NCI-H510A treated with DMSO at 0.1 percent for 48 hours (cell line): ENCODE data around the gene ZNF302.
"Not testable (repeated sequence)": the region's sequence is repeated elsewhere in the genome, so short reads cannot be mapped to it uniquely, and the experiment has no call there.

Experiments used
- DNase-seq: peaks from one replicate; lab custom pipeline; 2025; lab: John Stamatoyannopoulos, UW

ZNF302 gene

DNA sequence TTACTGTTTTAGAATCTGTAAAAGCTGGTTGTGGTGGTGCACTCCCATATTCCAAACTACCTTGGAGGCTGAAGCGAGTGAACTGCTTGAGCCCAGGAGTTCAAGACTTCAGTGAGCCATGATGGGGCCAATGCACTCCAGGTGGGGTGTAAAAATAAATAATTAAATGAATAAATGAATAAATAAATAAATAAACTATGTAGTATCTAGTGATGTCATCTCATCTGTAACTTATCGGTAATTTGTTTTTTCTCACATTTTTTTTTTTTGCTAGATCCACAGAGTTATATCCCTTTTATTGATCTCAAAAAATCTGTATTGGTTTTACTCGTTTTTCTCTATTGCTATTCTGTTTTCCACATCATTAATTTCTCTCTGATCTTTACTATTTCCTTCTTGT lies 5.5 kb upstream of the ZNF302 start:
- no peak for DNase-seq

- DNase-seq: no peak
Measured at GRCh38 chr19:34673590-34673989, 3.9 kb upstream of the ZNF302 start.

DNA sequence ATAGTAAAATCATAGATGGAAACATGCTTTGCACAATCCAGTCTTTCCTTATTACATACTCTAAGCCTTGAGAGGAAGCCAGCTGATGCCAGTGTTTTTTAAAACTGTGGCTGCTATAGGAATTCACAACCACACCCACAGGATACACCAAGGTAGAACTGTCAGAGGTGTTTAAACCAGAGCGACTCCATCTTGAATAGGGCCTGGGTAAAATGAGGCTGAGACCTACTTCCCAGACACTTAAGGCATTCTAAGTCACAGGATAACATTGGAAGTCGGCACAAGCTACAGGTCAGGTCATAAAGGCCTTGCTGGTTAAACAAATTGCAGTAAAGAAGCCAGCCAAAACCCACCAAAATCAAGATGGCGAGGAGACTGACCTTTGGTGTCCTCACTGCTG lies 2.2 kb upstream of the ZNF302 start:
- DNase-seq: no peak

GRCh38 chr19:34675919-34676318 lies 1.6 kb upstream of the ZNF302 start:
- DNase-seq: no peak

- DNase-seq: peak; percentile 57
Measured at GRCh38 chr19:34676697-34677385, 637 bp upstream of the ZNF302 start, which contains the start of gene SCGB2B2. SCGB2B2 (minus strand) TSS chr19:34677159; CDS start chr19:34594563, 82,596 bp downstream.

- peak; percentile 33 for DNase-seq
Measured at GRCh38 chr19:34678085-34678412, 571 bp downstream of the ZNF302 start.

DNA sequence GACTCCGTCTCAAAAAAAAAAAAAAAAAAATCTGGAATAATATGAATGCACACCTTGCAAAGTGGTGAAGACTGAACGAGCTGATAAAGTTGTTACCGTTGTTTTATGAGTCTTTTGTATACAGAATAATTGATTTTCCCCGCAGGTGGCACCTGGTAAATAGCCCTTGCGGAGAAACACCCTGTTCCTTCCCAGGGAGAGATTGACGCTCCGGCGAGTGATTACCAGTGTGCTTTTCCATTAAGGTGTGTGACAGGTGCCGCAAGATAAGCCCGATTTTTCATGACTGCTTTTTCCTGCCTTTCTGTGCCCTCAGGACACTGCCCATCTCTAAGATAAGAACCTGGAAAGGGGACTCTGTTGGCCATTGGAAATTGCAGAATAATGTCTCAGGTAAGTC lies 943 bp downstream of the ZNF302 start:
- DNase-seq: no peak

- DNase-seq: no peak
Measured at GRCh38 chr19:34681478-34681877, 4.0 kb downstream of the ZNF302 start.

- DNase-seq: not testable (repeated sequence)
Measured at GRCh38 chr19:34685266-34685665, 7.8 kb downstream of the ZNF302 start.

GRCh38 chr19:34686455-34686854 lies 9.0 kb downstream of the ZNF302 start:
- DNase-seq: no peak

DNA sequence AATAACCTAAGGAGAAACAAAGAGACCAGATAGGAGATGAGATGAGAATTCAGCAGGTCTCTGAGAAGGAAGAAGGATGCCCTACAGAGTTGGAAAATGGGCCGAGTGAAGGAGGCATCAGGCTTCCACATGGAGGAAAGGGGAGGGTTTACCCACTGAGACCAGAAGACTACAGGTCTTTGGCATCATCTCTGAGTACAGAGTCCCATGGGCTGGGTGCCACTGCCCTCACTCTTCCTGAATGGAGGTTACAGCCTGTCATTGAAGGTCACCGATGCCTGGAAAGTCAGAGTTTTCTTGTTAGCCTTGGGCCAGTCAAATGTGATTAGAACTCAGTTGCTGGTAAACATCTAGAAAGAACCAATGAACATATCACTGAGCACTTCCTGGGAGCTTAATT lies 9.9 kb downstream of the ZNF302 start:
- DNase-seq: no peak

- no peak for DNase-seq
Measured at GRCh38 chr19:34688592-34688991, 11.1 kb downstream of the ZNF302 start.

DNA sequence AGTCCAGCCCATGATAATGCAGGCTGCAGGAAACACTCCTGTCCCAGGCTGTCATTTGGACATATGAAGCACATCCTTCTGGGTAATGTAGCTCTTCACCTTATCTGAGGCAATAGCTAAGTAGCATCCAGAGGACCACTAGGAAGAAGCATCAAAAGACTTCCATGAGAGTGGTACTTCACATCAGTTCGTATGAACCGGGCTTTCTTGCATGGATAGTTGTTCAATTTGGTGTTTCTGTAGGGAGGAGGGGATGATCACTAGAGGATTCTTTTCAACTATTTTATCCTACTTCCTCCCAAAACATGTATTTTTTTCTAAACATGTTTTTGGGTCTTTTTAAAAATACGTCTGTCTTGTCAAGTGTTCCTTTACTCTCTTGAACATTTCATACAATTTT lies 12.9 kb downstream of the ZNF302 start:
- DNase-seq: no peak

DNA sequence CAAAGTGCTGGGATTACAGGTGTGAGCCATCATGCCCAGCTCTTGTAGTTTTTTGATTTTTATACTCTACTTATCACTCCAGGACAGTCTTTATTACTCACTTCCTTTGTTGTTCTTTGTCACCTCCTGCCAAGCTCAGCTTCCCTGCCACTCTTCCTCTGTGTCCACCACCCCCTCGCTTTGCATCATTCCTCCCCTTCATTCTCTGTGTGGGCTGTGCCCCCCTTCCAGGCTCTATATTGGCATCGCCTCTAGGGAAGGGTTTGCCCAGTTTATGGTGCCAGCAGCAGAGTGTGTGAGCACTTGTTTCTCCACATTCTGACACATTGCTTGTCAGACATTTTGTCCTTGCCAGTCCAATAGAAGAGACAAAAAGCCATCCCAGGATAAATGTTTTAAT lies 15.1 kb downstream of the ZNF302 start:
- DNase-seq: no peak

GRCh38 chr19:34707661-34708060 lies 30.2 kb downstream of the ZNF302 start:
- DNase-seq: no peak

GRCh38 chr19:34711890-34712289 lies 34.4 kb downstream of the ZNF302 start:
- DNase-seq: no peak

- DNase-seq: peak; percentile 56
Measured at GRCh38 chr19:34712395-34713261, 35.1 kb downstream of the ZNF302 start.

- DNase-seq: no peak
Measured at GRCh38 chr19:34713262-34713637, 35.8 kb downstream of the ZNF302 start.

DNA sequence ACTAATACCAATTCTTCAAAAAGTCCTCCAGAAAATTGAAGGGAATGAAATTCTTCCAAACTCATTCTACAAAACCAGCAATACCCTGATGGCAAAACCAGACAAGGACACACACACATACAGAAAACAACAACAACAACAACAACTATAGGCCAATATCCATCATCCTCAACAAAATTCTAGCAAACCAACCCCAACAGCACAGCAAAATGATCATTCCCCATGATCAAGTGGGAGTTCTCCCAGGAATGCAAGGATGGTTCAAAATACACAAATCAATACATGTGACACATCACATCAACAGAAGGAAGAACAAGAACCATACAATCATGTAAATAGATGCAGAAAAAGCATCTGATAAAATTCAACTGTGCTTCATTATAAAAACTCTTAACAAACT lies 37.9 kb downstream of the ZNF302 start:
- no peak for DNase-seq

DNA sequence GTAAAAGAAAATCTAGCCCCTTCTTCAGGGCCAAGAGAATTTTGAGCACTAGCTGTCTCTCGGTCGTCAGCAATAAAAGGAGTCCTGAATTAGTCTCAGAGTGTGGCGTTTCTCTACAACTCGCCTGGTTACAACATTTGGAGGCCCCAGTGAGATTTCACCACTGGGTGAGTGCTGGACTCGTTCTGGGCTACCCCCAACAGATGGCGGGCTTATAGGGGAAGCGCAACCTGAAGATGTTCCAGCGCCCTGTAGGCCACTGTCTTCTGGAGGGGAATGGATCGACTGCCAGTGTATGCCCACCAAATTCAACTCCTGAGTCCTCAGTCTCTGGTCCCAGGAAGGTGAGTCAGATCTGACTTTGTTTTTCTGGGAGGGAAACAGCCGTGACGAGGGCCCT lies 44.9 kb downstream of the ZNF302 start:
- no peak for DNase-seq

DNA sequence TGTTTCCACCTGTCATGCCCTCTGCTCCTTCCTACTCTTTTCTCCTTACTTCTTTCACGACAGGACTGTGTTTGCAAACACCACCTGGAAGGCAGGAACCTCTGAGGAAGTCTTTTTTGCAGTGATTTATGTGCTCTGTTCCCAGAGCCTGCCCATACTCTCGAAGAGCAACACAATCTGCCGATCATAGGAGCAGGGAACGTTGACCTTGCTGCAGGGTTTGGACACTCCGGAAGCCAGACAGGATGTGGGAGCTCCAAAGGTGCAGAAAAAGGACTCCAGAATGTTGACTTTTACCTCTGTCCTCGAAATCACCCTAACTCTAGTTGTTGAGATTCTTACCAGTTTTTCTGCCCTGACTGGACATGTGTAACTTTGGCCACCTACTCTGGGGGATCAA lies 47.9 kb downstream of the ZNF302 start:
- DNase-seq: no peak

DNA sequence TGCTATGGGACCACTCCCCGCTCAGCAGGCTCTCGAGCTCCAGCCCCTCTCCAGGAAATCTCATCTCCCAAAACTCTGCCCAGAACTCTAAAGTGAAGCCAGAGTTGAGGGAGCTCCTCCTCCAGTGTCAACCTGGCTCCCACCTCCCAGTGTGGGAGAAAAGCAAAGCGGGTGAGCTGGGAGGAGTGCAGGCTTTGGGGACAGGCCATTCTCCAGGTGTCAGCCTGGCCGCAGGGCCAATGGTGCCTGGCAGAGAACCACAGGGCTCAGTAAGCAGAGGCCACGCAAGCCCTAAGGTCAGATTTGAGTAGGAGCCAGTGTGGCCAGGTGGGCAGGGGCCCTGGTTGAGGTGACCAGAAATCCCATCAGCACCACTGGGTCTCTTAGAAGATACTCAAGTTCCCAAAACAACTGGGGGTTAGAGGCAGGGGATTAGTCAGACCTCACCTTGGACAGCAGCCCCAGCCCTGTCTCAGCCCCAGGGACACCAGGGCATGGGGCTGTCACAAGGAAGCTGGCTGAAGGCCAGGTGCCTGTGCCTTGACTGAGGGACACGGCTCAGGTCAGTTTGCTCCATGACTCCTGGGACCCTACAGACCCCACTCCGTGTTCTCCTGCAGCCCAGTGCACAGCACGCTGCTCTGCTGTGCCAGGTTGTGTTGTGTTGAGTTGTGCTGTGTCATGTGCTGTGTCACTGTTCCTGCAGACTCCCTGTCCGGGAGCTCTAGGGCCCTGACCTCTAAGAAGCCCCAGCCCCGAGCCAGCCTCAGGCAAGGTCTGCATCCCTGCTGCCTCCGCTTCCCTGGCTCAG lies 53.7 kb downstream of the ZNF302 start:
- DNase-seq: no peak

- no peak for DNase-seq
Measured at GRCh38 chr19:34731964-34732363, 54.5 kb downstream of the ZNF302 start.
